Ovary (tissue), 9 donors: ENCODE data around the gene XPO6. TPM values are rescaled to one million over a fixed set of nuclear protein-coding genes. Genes with fewer than 3 reads are reported as not detected.

Source experiments
- DNase-seq, 5 donors: peaks; one replicate each; pipeline ENCODE4 v3.0.0-alpha.2; 2019 to 2020
- H3K27ac ChIP-seq, 2 donors: fragments of 200-600 bp; one replicate each; pipeline versions ENCODE4 v1.5.1 to v1.8.0; 2019 to 2022
- H3K27me3 ChIP-seq: fragments of 200-600 bp; one replicate; pipeline ENCODE4 v1.8.0; 2022
- H3K36me3 ChIP-seq: fragments of 200-600 bp; sonication (generic); one replicate; pipeline ENCODE4 v1.5.1; 2019
- H3K4me1 ChIP-seq: one replicate; pipeline ENCODE4 v1.8.1; 2013; ENCODE audit warnings: mild to moderate bottlenecking, moderate library complexity; ENCODE audit not compliant: insufficient read depth
- H3K4me3 ChIP-seq: fragments of 200-600 bp; sonication (generic); one replicate; pipeline ENCODE4 v1.5.1; 2017
- H3K9me3 ChIP-seq, 2 donors: fragments of 200-600 bp in 1 of 2; sonication (generic) in 1 of 2; one replicate each; pipeline versions ENCODE4 v1.5.1 to v1.8.1; 2013 to 2019; ENCODE audit warnings: mild to moderate bottlenecking in 1 of 2, moderate library complexity in 1 of 2
- CTCF ChIP-seq, 3 donors: fragments of 450-650 bp in 2 of 3; fragments of 200-600 bp in 1 of 3; IDR thresholded peaks; one replicate each; pipeline versions ENCODE4 v1.5.1 to v1.8.0; 2016 to 2022; ENCODE audit warnings: antibody characterized with exemption in 3 of 3, mild to moderate bottlenecking in 1 of 3
- EP300 ChIP-seq: sonication (generic); formaldehyde crosslinking; IDR thresholded peaks from one replicate; pipeline ENCODE4 v1.6.1; 2017; ENCODE audit warnings: antibody characterized with exemption
- POLR2A ChIP-seq: fragments of 450-650 bp; IDR thresholded peaks from one replicate; pipeline ENCODE4 v1.6.1; 2017; ENCODE audit warnings: antibody characterized with exemption, mild to moderate bottlenecking, moderate library complexity
- WGBS, 3 donors: extraction: QIAGEN DNeasy Blood & Tissue Kit in 1 of 3; methylation state at CpG; one replicate each; pipeline versions ENCODE4 v1.1.5 to v1.1.7; 2013 to 2017; 5-methylcytosine and 5-hydroxymethylcytosine counted together
- intact Hi-C, 4 donors: fragments of 100-400 bp; cut with DNase I; formaldehyde crosslinking; loops; one replicate each; pipeline versions ENCODE4 v1.11.0 to v1.15.1; 2022 to 2023
- polyA plus RNA-seq, 2 donors: library from polyadenylated mRNA; stranded (reverse); fragments of 200-250 nt in 1 of 2; fragments of 350-450 nt in 1 of 2; fragmentation: Illumina TruSeq in 1 of 2; extraction: RNeasy Lipid Tissue Mini Kit (QIAGEN cat#74804) in 1 of 2; gene quantifications; one replicate each; pipeline ENCODE4 v1.2.3, GENCODE V29; 2013 to 2014
- total RNA-seq, 7 donors: library from RNA; depleted of rRNA in 2 of 7; stranded (reverse); fragments of >200 nt in 2 of 7; fragmentation: NEBNext Ultra II Directional in 3 of 7; extraction: Animal tissue kit (Norgen Biotek cat#: 25700) in 3 of 7; gene quantifications; one replicate each; pipeline versions ENCODE4 v1.1.0 to v1.2.4, GENCODE V29; 2016 to 2023
- donor health status: DM: no; HTN: no; CAD: no; lungs with moderate emphysema.
- donor health status: DM: no; HTN: no; CAD: no.
- donor health status: Bipolar disorder and iron deficiency.
- donor health status: DM: yes; HTN: yes; CAD: no.
- donor health status: DM: no; HTN: no; CAD: no.
- donor health status: DM: yes; HTN: yes; CAD: no.

Gene XPO6
- total and polyA plus RNA-seq, 9 donors = 30.3 to 98.2 (median 65.0) TPM

- intact Hi-C loops = no loop called here
- no peaks in the 10 kb centered on the region for H3K36me3 ChIP-seq
- no peaks in the 10 kb centered on the region for H3K27me3 ChIP-seq
- no peaks in the 10 kb centered on the region for H3K9me3 ChIP-seq
- TF ChIP-seq CTCF (IDR thresholded peaks at IDR 0.05) (no peak), POLR2A (no peak), EP300 (no peak)
- no peak overlapping the region for H3K27ac ChIP-seq
- H3K4me3 ChIP-seq = no peak overlapping the region
- no peak for DNase-seq
- WGBS, 3 donors = 77 to 85% (median 78%) methylated on average over 12 of the region's 12 CpGs
- peaks cover 3% of the 10 kb centered on the region for H3K4me1 ChIP-seq
Measured at GRCh38 chr16:28108590-28109247, 103.0 kb downstream of the XPO6 start.

- no peaks in the 10 kb centered on the region for H3K27me3 ChIP-seq
- H3K4me3 ChIP-seq = no peak overlapping the region
- no peaks in the 10 kb centered on the region for H3K9me3 ChIP-seq
- H3K27ac ChIP-seq = no peak overlapping the region
- 41 to 64% (median 55%) methylated on average over 8 of the region's 8 CpGs for WGBS, 3 donors
- peaks cover 3% of the 10 kb centered on the region for H3K4me1 ChIP-seq
- TF ChIP-seq EP300 = no peak
- no peak for TF ChIP-seq CTCF (IDR thresholded peaks at IDR 0.05)
- TF ChIP-seq POLR2A = no peak
- intact Hi-C loops = no loop called here
- H3K36me3 ChIP-seq = no peaks in the 10 kb centered on the region
- no peak for DNase-seq
Measured at GRCh38 chr16:28107232-28107631, 104.5 kb downstream of the XPO6 start.

GRCh38 chr16:28106467-28107215 lies 105.1 kb downstream of the XPO6 start:
- 84 to 86% (median 84%) methylated on average over 5 of the region's 5 CpGs for WGBS, 3 donors
- intact Hi-C loops = no loop called here
- no peaks in the 10 kb centered on the region for H3K36me3 ChIP-seq
- no peak for DNase-seq
- TF ChIP-seq EP300 (no peak), POLR2A (no peak), CTCF (IDR thresholded peaks at IDR 0.05) (no peak)
- H3K9me3 ChIP-seq = no peaks in the 10 kb centered on the region
- H3K4me1 ChIP-seq = peaks cover 3% of the 10 kb centered on the region
- no peak overlapping the region for H3K4me3 ChIP-seq
- H3K27ac ChIP-seq = no peak overlapping the region
- H3K27me3 ChIP-seq = no peaks in the 10 kb centered on the region

- H3K36me3 ChIP-seq = no peaks in the 10 kb centered on the region
- TF ChIP-seq POLR2A = no peak
- TF ChIP-seq EP300 = no peak
- no peak for TF ChIP-seq CTCF (IDR thresholded peaks at IDR 0.05)
- no peaks in the 10 kb centered on the region for H3K27me3 ChIP-seq
- intact Hi-C loops = no loop called here
- 91 to 97% (median 92%) methylated on average over 7 of the region's 7 CpGs for WGBS, 3 donors
- H3K27ac ChIP-seq = no peak overlapping the region
- peaks cover 3% of the 10 kb centered on the region for H3K4me1 ChIP-seq
- DNase-seq = no peak
- no peaks in the 10 kb centered on the region for H3K9me3 ChIP-seq
- H3K4me3 ChIP-seq = no peak overlapping the region
Measured at GRCh38 chr16:28105954-28106353, 105.8 kb downstream of the XPO6 start.
